Activated T-cell treated with anti-CD3 and anti-CD28 coated beads for 1 hour (primary cell): Measurements from ENCODE around the gene CCL26.
"Not testable (repeated sequence)": the region's sequence is repeated elsewhere in the genome, so short reads cannot be mapped to it uniquely, and the experiment has no call there.

Source experiments
- DNase-seq: peaks from one replicate; pipeline ENCODE4 v3.0.0-alpha.2; 2020; ENCODE audit warnings: low read depth

The CCL26 gene

DNA sequence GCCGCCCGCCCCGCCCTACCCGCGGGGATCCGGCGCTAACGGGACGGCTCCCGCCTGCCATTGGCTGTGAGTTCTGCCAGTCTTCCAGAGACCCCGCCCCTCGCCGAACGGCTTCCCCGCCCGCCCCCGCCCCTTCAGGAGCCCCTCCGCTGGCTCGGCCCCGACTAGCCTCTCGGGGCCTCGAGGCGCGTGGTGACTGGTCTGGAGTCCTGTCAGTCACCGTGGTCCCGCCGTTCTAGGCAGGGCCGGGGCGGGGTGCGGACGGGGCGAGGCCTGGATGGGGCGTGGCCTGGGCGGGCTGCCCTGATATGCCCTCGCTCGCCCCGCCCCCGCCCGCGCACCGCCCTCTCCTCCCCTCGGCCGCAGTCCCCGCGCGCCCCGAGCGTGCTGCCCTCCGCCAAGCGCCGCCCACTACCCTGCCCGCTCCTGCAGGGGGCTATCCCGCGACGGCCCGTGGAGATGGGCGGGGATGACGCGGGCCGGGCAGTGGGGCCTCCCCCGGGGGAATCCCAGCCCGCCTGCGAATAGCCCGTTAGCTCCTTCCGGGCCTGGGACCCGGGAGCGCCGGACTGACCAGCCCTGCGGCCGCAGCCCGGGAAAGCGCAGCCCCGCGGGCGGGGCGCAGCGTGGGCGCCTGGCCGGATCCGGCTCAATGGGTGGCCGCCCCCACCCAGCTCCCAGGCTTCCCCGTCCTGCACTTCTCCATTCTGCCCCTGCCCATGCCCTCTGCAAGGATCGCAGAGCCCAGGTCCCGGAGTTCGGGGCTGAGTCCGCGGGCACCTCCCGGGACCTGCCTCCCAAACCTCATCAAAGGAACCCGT is 32.8 kb downstream of the CCL26 start:
- peak; percentile 99 for DNase-seq

DNA sequence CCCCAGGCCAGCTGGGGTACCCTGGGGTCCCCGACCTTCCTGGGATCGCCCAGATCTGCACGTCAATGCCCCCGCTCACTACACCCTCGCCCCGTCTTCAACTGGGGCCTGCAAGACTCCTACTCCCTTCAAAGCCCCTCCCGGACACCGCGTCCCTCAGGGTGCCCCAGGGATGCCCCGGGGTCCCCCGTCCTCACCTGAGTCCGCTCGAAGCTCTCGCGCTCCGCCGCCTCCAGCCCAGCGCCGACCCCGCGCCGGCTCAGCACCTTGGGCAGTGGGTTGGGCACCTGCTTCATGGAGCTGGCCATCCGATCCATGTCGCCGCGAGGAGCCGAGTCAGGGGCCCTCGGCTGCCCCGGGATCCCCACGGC is 33.4 kb downstream of the CCL26 start, which contains the start of gene HIP1:
Gene HIP1, minus strand, starts transcription at position 338 of the 371 bp plus-strand sequence. Its CDS starts 21 bp downstream, at position 317.
- no peak for DNase-seq

GRCh38 chr7:75737856-75738603 is 34.0 kb downstream of the CCL26 start:
- DNase-seq = no peak

DNA sequence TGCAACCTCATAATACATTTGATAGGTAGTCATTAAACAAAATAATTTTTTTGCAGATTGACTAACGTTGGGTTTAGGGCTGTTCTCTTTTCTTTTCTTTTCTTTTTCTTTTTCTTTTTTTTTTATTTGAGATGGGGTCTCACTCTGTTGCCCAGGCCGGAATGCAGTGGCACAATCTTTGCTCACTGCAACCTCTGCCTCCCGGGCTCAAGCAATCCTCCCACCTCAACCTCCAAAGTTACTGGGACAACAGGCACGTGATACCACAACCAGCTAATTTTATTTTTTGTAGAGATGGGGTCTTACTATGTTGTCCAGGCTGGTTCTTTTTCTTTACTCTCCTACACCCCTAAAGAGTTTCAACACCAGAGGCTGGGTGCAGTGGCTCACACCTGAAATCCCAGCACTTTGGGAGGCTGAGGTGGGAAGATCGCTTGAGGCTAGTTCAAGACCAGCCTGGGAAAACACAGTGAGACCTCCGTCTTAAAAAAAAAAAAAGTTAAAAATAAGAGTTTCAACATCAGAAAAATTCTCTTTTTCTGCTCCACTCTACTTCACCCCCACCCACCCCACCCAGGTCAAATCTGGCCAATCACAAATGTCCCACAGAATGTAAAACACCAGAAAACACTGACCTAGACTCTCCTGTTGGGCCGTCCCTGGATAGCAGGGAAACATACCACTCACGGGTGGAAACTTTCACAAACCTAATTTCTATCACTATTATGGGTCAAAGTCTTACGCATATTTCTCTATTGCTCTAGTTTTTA is 36.2 kb downstream of the CCL26 start:
- DNase-seq = no peak

GRCh38 chr7:75734586-75735458 is 37.2 kb downstream of the CCL26 start:
- DNase-seq = no peak

- DNase-seq = no peak
Measured at GRCh38 chr7:75732764-75733630, 39.0 kb downstream of the CCL26 start.

DNA sequence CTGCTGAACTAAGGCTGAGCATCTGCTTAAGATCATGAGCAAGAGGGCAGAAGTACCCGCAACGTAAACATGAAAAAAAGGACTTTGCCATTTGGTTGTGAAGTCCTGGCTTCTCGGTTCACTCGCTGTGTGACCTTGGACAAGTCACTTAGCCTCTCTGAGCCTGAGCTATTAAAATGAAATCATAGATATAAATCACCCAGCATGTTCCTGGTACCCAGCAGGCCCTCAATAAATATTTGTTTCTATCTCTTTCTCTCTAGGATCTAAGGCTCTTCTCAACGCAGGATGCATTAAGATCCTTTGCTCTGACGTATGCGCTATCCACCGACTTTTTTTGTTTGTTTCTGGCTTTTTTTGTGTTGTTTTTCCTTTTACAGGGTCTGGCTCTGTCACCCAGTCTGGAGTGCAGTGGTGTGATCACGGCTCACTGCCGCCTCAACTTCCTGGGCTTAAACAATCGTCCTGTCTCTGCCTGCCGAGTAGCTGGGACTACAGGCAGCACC is 39.9 kb downstream of the CCL26 start:
- no peak for DNase-seq

DNA sequence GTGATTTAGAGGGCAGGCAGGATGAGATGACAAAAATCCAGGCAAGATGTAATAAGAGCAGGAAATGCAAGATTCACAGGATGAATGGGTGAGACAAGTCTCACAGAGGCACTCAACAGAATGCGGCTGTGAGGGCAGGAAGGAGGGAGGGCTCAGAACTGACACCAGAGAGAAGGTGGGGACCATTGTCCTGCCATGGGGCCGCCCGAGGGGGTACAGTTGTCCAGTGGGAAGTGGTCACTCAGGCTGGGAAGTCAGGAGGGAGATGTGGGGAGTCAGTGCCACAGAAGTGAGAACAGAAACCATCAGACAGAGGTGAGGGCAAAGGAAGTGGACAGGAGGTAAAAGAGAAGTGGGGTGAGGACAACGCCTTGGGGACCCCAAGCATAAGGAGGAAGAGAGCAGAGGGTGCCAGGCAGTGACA is 42.1 kb downstream of the CCL26 start:
- no peak for DNase-seq

- DNase-seq = no peak
Measured at GRCh38 chr7:75727881-75728593, 44.0 kb downstream of the CCL26 start.

GRCh38 chr7:75727351-75727750 is 44.7 kb downstream of the CCL26 start:
- not testable (repeated sequence) for DNase-seq

DNA sequence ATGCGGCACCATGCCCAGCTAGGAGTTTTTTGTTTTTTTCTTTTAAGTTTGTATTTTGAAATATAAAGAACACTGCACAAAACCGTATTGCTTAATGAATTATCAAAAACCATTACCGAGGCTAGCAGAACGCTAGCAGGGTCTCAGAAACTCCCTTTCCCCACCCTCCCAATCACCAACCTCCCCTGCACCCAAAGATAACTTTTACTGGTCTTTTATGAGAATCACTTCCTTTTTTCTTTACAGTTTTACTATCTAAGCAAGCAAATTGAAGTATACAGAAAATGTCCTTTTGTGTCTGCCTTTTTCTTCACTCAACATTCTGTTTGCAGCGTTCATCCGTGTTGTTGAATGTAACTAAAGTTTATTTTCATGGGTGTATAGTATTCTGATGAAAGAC is 46.7 kb downstream of the CCL26 start:
- no peak for DNase-seq

- no peak for DNase-seq
Measured at GRCh38 chr7:75723444-75723843, 48.6 kb downstream of the CCL26 start.

GRCh38 chr7:75722373-75722772 is 49.6 kb downstream of the CCL26 start:
- DNase-seq = no peak

DNA sequence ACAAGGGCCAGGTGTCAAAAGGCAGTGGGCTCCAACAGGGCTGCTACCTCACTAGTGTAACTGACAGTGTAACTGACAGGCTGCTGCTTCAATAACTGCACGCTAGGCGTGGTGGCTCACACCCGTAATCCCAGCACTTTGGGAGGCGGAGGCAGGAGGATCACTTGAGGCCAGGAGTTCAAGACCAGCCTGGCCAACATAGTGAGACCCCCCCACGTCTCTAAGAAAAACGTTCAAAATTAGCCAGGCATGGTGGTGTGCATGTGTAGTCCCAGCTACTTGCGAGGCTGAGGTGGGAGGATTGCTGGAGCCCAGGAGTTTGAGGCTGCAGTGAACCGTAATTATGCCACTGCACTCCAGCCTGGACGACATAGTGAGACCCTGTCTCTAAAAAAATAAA is 50.1 kb downstream of the CCL26 start:
- DNase-seq = not testable (repeated sequence)

DNA sequence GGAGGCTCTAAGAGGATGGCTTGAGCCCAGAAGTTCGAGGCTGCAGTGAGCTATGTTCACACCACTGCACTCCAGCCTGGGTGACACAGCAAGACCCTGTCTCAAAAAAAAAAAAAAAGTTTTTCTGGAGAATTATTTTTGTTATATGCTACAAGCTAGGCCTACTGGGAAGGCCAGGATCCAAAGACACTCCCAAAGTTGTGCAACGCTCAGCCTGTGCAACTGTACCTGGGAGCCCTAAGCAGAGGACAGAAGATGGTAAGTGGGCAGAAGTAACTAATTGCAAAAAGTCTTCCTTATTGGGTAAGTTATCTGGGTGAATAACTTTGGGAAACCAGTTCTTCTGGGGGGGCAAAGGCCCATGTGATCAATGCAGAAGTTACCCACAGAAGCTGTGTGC is 50.6 kb downstream of the CCL26 start:
- DNase-seq = no peak

- DNase-seq = no peak
Measured at GRCh38 chr7:75719626-75720025, 52.4 kb downstream of the CCL26 start.
